SU-DHL-6 (cell line): ENCODE results near the gene BRSK2.

Source experiments
- CTCF ChIP-seq: fragments of 200-600 bp; sonication (generic); IDR thresholded peaks from one replicate; pipeline ENCODE4 v1.5.1; 2017; ENCODE audit warnings: antibody characterized with exemption, mild to moderate bottlenecking, low read length, moderate library complexity; ENCODE audit not compliant: insufficient read depth, poor library complexity, severe bottlenecking
- EZH2phosphoT487 ChIP-seq: fragments of 200-600 bp; sonication (generic), shearing (Covaris generic); conservative IDR thresholded peaks from 2 replicates; pipeline ENCODE4 v1.6.1; 2018; ENCODE audit warnings: mild to moderate bottlenecking, antibody characterized with exemption, low read length, moderate library complexity, mixed read lengths

- TF ChIP-seq CTCF (no peak), EZH2phosphoT487 (no peak)
Measured at GRCh38 chr11:1478544-1478943, 88.8 kb downstream of the BRSK2 start.
